Tongue (tissue), 2 donors: ENCODE data around the gene MKNK2. TPM values are rescaled to one million over a fixed set of nuclear protein-coding genes. Genes with fewer than 3 reads are reported as not detected.

Experiments used
- DNase-seq: peaks from one replicate; pipeline ENCODE4 v3.0.0-alpha.2; 2015
- total RNA-seq: library from RNA; depleted of rRNA; stranded (reverse); fragments of >200 nt; gene quantifications from one replicate; pipeline ENCODE4 v1.2.3, GENCODE V29; 2014

MKNK2 gene
- total RNA-seq, 1 donor from 2014 or later = 115 TPM

- DNase-seq = no peak
Observed at GRCh38 chr19:2027361-2027760, 23.7 kb downstream of the MKNK2 start.

GRCh38 chr19:2026770-2027169, 24.3 kb downstream of the MKNK2 start:
- no peak for DNase-seq

- DNase-seq = no peak
Observed at GRCh38 chr19:2022289-2022688, 28.8 kb downstream of the MKNK2 start.

- DNase-seq = no peak
Observed at GRCh38 chr19:2021453-2022140, 29.4 kb downstream of the MKNK2 start.

- DNase-seq = no peak
Observed at GRCh38 chr19:2018752-2019151, 32.3 kb downstream of the MKNK2 start.

GRCh38 chr19:2016041-2016807, 34.8 kb downstream of the MKNK2 start:
- DNase-seq = peak; percentile 83

GRCh38 chr19:2015608-2015950, 35.5 kb downstream of the MKNK2 start, which contains the start of gene BTBD2:
Gene BTBD2 (minus strand): TSS chr19:2015714. CDS start chr19:2015703, 11 bp downstream.
- peak; percentile 85 for DNase-seq

DNA sequence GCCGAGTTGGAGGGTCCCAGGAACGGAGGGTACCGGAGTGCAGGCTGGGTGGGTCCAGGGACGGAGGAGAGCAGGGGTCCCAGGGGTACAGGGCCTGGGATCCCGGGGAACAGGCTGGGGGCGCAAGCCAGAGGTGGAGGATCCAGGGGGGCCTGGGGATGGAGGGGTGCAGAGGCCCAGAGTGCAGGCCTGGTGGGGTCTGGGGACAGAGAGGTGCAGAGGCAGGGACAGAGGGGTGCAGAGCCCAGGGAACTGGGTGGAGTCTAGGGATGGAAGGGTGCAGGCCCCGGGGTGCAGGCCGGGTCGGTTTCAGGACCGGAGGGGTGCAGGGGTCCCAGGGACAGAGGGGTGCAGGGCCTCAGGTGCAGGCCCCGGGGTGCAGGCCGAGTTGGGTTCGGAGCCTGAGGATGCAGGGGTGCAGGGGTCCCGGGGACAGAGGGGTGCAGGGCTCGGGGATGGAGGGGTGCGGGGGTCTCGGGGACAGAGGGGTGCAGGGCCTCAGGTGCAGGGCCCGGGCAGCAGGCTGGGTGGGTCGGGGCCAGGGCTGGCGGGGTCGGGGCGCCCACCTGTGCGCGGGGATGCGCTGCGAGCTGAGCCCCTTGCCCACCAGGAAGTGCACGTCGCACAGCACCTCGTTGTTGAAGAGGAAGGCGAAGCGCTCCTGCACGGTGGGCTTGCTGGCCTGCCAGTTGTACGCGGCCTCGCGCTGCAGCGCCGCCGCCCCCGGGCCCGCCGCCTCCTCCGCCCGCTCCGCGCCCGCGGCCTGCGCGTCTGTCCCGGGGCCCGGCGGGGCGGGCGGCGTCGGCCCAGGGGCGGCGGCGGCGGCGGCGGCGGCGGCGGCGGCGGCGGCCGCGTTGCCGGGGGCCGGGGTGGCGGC, 36.1 kb downstream of the MKNK2 start:
- peak; percentile 35 for DNase-seq

DNA sequence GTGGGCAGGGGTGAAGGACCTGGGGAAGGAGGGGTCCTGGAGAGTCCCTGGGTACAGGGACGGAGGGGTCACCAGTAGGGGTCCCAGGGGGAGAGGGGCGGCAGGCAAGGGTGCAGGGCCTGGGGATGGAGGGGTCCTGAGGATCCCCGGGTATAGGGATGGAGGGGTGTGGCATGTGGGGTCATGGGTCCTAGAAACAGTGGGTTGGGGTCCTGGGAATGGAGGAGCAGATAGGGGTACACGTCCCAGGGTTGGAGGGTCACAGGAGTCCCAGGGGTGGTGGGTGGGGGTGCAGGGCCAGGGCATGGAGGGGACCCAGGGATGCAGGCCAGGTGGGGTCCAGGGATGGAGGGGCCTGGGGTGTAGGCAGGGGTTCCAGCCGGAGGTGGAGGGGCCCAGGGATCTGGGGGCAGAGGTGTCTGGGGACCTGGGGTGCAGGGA, 36.9 kb downstream of the MKNK2 start:
- no peak for DNase-seq

- DNase-seq = no peak
Observed at GRCh38 chr19:2013683-2013961, 37.4 kb downstream of the MKNK2 start.

DNA sequence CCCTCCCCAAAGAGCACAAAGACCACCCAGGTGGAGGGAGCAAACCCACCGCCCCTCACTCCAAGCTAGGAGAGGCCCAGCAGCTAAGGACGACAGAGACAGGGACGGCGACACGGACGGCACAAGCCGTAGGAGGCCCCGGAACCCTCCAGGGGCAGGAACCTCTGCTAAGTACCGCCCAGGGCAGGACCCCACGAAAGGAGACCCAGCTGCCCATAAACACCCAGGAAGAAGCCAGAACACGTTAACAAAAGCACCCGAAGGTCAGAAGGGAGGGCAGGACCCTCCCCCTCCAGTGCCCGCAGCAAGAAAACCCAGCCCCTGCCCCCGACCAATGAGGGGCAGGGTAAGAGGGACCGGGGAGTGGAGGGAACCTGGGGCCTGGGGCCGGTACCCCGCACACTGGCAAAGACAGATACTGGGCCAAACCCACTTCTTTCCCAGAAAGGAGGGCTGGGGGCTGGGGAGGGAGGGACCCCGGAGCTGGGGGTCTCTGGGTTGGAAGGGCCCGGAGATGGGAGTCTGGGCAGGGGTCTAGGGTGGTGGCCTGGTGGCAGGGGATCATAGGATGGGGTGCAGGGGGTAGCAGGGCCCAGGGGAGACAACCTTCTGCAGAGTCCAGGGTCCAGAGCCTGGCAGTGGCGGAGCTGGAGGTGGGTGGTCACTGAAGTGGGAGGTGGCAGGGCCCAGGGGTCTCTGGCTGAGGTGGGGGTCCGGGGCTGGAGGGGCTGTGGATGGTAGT, 37.9 kb downstream of the MKNK2 start:
- no peak for DNase-seq

GRCh38 chr19:2011169-2011568, 39.9 kb downstream of the MKNK2 start:
- DNase-seq = no peak

GRCh38 chr19:2010135-2010668, 40.8 kb downstream of the MKNK2 start:
- no peak for DNase-seq

DNA sequence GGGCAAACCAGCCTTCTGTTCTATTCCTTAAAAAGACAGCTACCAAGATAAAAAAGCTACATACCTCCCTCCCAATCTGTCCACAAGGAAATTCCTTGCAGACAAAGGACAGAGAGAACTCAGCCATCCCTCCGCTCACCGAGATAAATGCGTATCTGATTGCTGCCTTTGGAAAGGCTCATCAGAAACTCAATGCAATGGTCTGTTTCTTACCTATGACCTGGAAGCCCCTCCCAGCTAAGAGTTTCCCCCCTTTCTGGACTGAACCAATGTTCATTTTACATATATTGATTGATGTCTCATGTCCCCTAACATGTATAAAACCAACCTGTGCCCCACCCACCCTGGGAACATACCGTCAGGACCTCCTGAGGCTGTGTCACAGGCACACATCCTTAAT, 47.2 kb downstream of the MKNK2 start:
- DNase-seq = no peak

- DNase-seq = no peak
Observed at GRCh38 chr19:1999856-2000515, 51.1 kb downstream of the MKNK2 start.

DNA sequence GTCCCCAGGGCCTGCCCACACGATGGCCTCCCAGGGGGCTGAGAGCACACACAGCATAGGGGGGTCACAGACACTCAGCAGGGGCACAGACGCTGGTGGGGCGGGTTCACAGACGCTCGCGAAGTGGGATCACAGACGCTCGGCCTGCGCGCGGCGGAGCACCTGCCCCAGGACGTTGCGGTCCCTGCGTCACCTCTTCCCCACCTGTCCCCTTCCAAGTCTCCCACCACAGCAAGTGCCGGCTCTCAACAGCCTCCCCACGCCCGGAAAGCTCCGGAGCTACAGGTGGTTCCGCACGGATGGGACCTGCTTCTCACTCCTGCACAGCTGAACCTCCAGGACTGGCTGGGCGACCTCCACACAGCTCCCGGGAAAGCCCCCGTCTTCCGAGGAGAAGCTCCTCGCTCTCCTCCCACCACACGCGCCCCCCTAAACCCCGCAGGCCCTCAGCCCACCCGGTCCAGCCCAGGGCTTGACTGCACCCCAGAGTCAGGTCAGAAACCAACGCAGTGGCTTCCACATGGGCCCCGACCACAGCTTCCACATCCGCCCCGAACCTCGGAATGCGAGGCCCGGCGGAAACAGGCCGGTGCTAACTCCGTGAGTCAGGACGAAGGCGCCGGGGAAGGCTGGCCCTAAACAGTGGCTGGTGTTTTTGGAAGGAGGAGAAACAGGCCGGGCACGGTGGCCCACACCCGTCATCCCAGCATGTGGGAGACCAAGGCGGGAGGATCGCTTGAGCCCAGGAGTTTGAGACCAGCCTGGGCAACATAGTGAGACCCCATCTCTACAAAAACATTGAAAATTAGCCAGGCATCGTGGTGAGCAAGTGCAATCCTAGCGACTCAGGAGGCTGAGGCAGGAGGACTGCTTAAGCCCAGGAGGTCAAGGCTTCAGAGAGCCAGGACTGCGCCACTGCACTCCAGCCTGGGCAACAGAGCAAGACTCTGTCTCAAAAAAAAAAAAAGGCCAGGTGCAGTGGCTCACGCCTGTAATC, 52.0 kb downstream of the MKNK2 start:
- no peak for DNase-seq

DNA sequence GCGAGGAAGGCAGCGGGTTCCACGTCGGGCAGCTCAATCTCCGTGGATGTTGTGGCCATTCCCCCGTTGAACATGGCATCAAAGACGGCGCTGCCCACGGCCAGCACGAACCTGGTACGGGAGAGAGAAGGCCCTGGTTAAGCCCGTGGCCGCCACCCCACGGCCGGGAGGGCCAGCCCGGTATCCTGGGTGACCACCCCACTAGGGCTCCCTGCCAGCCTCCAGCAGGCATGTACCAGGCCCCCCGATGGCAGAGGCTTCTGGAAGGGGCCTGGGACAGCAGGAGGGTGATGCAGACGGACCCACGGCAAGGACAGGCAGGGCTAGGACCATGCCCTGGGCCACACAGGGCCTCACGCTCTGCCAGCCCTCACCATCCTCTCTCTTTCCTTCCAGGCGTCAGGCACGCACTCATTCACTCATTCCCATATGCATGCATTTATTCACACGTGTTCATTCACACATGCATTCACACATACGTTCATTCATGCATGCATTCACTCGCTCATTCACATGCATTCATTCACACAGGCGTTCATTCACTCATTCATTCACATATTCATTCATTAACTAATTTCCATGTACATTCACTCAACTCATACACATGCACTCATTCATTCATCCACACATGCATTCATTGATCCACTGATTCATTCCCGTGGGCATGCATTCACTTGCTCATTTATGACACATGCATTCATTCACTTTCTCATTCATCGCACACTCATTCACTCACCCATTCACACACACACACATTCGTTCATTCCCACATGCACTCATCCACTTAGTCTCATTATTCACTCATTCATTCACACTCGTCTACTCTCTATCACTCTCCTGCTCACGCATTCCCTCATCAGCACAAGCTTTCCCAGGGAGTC, 53.5 kb downstream of the MKNK2 start:
- no peak for DNase-seq

GRCh38 chr19:1992759-1993260, 58.2 kb downstream of the MKNK2 start:
- no peak for DNase-seq
